Prostate gland (tissue), 2 donors: ENCODE measurements around the gene PALM.

Experiments used
- POLR2A ChIP-seq: fragments of 450-650 bp; IDR thresholded peaks from one replicate; pipeline ENCODE4 v1.6.1; 2016; ENCODE audit warnings: antibody characterized with exemption, mild to moderate bottlenecking
- POLR2AphosphoS5 ChIP-seq: sonication (generic); formaldehyde crosslinking; IDR thresholded peaks from one replicate; pipeline ENCODE4 v1.6.1; 2017; ENCODE audit warnings: antibody characterized with exemption
- TF ChIP-seq, protein P1 (sequence below), 4 experiments: fragments of 200-600 bp in 2 of 4; fragments of 450-650 bp in 2 of 4; sonication (generic) in 2 of 4; IDR thresholded peaks; 1 replicate in 3 of 4; 2 replicates in 1 of 4; pipeline ENCODE4 v1.5.1; 2016 to 2019; ENCODE audit warnings: antibody characterized with exemption in 4 of 4, mild to moderate bottlenecking in 2 of 4, moderate library complexity in 2 of 4

DNA sequence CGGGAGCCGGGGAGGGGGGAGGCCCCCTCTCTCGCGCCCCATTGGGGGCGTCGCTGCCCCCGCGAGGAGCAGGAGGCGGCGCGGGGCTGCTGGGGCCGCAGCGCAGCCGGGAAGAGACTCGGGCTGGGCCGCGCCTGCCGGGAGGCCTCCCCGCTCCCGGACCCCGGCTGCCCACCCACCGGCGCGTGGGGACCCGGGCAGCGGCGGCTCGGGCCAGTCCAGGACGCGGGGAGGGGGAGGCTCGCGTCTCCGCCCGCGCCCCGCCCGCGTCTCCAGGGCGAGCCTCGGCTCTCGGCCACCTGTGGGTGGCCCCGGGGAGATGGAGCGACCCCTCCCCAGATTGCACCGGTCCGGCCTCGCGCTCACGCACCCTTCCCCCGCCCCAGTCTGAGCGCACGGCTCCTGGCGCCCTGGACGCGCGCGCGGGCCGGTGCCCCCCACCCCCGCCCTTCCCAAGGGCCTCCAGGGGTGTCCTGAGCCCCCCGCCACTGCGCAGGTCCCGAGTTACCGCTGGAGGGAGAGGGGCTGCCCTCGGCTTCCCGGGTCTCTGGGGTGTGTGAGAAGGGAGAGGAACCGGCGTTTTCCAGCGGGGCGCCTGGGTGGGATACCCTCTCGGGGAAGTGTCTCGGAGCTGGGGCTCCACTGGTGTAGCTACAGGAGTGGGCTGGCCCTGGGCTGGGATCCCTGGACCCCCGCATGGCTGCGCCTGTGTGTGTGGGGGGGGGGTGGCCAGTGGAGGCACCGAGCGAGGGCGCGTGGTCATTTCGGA is 645 bp downstream of the PALM start:
- no peak for TF ChIP-seq POLR2A
- TF ChIP-seq, protein P1, sequence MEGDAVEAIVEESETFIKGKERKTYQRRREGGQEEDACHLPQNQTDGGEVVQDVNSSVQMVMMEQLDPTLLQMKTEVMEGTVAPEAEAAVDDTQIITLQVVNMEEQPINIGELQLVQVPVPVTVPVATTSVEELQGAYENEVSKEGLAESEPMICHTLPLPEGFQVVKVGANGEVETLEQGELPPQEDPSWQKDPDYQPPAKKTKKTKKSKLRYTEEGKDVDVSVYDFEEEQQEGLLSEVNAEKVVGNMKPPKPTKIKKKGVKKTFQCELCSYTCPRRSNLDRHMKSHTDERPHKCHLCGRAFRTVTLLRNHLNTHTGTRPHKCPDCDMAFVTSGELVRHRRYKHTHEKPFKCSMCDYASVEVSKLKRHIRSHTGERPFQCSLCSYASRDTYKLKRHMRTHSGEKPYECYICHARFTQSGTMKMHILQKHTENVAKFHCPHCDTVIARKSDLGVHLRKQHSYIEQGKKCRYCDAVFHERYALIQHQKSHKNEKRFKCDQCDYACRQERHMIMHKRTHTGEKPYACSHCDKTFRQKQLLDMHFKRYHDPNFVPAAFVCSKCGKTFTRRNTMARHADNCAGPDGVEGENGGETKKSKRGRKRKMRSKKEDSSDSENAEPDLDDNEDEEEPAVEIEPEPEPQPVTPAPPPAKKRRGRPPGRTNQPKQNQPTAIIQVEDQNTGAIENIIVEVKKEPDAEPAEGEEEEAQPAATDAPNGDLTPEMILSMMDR (IDR thresholded peaks at IDR 0.05), result no peak
- TF ChIP-seq POLR2AphosphoS5, result no peak
